Hematopoietic multipotent progenitor cell (in vitro differentiated cells): ENCODE data around the gene LRIG1. TPM values are rescaled to one million over a fixed set of nuclear protein-coding genes. Genes with fewer than 3 reads are reported as not detected.
A peak's percentile ranks its signal among the peaks of the same experiment; 100 is the strongest.

Experiments
- DNase-seq, 3 donors: peaks; one replicate each; pipeline ENCODE4 v3.0.0-alpha.2; 2011 to 2015; ENCODE audit warnings: low read depth in 2 of 3, low spot score in 2 of 3
- total RNA-seq: library from RNA; depleted of rRNA; stranded (reverse); fragments of >200 nt; gene quantifications from one replicate; pipeline ENCODE4 v1.2.3, GENCODE V29; 2012

Gene LRIG1
- total RNA-seq, 1 donor, result 12.9 TPM

DNA sequence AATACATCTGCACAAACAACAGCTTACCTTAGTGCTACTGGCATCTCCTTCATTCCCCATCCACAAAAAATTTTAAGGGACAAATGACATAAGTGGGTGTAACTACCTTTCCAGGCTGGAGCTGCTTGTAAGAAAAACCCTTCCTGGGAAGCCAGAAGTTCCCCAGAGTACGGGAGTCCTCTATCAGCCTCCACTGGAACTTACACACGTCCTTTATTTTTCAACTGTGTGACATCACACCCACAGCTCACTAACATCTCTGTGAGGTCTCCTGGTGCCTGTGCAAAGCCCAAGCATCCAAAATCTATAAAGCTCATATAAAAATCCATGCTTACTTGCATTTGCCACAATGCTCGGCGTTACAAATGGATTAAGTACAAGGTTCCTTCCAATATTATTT, 27.6 kb downstream of the LRIG1 start:
- no peak for DNase-seq

DNA sequence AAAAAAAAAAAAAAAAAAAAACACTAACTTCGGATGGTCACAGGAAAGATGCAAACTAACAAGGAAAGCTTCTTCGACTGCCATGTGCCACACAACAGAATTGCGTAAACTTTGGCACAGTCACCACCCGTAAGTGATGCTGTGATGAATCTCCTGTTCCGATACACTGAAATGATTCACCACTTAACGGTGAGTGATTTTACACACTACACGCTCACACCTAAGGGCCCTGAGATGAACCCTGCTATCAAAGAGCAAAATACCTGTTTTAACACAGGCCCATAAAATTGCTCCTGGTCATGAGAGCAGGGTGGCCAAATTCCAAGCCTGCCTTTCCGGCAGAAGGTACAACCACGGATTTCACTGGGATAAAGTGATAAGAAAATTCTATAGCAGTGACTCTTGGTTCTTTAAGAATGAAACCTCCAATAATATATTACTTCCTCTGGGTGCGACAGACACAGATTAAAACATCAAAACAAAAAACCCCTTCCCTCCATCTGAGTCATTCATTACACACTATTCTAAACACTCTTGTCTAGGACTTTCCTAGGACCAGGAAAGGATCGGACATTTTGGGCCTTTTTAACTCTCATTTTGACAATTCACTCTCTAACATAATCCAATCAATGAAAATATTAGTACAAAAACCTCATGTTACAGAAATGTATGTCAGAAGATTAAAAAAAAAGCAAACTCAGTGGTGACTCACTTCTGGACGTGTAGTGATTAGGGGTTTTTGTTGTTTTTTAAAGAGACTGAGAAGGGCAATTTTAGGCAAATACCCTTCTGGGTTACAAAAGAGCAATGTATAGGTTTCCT, 28.3 kb downstream of the LRIG1 start:
- DNase-seq, result peak in 2 of 3 donors; percentile 57 to 66

DNA sequence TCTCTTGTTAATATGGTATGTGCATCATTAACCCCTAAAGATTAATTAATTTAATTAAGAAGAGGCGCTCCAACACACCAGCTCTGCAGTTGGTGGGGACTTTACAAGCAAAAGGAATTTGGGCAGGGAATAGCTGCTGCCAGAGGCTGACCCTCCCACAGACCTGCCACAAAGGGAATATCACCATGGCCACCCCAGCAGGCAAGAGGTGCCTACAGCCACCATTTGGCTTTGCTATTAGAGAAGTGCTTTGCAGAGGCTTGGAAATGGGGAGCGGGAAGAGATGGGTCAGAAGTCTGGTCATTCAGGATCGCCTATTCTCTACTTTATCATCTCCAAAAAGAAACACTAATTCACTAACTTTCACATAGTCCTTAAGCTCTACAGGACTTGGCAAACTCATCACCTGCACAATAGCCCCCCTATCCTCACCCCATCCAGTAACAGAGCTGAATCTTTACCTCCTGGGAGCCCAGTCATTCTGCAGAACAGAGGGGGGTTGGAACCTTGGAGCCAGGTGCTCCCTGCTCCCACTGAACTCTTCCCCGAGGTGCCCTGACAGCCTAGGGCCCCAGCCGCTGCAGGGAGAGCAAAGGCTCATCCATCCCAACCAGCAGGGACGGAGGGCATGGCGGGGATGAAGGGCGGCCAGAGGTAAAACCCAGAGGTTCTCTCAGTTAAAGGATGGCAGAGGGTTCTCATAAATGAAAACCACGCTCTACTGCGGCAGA, 29.7 kb downstream of the LRIG1 start:
- no peak for DNase-seq

DNA sequence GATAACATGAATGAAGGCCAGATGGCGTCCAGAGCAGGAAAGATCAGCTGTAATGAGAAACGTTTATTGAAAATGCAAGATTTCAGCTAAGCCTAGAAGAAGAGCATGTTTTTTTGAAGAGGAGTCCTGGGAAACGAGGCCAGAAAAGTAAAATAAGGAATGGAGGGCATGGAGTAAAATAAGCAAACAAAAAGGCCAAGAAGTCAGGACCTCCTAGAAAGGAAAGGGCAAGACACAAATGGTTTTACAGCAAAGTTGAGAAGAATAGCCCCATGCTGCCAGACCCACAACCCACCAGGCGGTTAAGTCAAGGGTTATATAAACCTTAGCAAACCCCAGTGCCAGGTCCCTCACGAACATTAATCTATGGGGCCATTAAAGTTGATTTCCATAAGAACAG, 30.5 kb downstream of the LRIG1 start:
- no peak for DNase-seq

DNA sequence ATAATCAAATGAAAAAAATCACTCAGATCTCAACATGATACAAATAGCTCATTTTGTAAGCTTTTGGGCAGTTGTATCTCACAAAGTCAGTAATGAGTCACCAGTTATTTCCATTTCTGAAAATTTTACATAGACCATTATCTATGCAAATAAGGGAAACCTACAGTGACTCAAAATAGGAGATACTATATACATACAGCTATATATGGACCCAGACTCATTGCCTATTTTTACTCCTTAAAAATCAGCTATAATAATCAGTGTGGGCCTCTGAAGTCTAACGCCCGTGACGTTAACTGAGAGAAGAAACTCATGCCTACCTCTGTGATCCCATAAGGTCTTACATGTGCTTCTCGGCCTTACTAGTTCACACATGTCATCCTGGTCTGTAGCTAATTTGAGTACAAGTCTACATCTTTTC, 31.6 kb downstream of the LRIG1 start:
- no peak for DNase-seq

DNA sequence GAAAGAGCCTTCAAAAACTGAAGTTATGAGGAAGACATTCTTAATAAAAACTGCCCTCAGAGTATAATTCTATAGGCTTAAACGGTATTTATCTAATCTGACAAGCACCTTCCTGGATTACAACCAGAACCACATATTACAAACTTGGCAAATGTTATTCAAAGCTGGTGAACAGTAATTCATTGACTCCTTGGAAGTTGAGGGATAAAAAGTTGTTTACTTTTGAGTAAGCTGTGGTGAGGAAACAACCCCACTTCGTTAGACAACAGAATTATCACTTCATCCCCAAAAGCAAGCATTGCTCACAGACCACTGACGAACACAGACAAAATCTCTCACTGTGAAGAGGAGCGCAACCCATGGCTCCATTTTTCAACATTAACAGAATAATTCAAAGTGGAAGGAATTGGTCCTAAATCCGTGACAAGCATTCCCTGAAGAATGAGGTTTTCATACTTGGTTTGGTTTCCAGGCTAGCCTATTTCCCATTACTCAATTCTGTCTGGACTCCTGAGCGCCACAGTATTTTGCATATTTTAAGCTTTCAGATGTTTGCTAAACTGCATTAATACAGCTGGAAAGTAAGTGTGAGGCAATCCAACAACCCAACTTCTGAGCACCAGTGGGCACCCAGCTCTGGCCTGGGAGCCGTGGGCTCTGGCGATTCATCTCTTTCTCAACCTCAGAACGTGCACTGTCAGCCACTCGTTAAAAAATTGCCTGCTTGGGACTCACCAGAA, 32.7 kb downstream of the LRIG1 start:
- no peak for DNase-seq

DNA sequence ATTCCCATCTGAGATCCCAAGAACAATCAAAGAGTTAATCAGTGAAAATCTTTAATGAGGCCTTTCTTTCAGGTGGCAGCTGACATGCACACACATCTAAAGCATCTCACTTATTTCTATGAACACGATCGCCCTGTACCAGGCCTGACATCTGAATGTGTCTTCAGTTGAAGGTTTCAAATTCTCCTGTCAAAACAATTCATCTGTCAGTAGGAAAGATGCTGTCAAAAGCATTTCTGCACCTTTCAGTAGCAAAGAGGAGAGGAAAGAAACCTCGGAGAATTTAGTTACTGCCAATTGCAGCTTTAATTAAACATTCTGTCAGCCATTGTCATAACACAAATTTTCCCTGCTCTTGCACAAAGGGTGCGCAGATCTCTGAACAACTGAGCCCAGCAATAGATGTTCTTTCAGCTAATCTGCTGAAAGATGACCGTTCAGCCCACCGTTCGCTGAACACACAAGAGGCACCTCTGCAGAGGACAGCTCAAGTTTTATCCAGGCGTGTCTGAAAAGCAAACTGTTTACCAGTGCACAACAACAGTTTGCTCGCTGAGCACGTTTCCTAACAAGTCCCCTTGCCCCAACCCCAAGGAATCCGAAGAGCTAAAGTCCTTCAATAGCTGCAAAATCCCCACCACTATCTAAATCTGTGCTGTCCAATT, 34.1 kb downstream of the LRIG1 start:
- DNase-seq, result no peak

DNA sequence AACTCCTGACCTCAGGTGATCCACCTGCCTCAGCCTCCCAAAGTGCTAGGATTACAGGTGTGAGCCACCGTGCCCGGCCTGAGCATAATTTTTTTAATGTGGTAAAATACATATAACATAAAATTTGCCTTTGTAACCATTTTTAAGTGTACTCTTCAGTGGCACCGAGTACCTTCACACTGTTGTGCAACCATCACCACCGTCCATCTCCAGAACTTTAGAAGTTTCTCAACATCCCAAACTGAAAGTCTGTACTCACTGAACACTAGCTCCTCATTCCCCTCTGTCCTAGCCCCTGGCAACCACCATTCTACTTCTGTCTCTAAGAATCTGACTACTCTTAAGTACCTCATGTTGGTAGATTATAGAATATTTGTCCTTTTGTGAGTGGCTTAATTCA, 35.2 kb downstream of the LRIG1 start:
- no peak for DNase-seq

DNA sequence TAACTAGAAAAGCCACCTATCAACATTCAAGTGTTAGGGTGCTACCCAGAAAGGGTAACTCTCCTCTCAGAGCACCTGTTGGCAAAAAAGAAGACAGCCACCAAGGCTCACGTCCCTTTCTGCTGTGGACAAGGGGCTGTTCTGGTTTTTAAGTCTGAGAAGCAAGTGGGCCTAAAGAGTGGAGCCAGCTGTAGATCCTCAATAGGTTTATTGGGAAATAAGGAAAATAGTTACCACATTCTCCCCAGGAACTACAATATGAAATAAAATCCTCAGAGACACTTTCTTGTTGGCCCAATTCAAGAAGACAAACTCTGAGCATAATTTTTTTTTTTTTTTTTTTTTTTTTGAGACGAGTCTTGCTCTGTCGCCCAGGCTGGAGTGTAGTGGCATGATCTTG, 35.8 kb downstream of the LRIG1 start:
- no peak for DNase-seq

DNA sequence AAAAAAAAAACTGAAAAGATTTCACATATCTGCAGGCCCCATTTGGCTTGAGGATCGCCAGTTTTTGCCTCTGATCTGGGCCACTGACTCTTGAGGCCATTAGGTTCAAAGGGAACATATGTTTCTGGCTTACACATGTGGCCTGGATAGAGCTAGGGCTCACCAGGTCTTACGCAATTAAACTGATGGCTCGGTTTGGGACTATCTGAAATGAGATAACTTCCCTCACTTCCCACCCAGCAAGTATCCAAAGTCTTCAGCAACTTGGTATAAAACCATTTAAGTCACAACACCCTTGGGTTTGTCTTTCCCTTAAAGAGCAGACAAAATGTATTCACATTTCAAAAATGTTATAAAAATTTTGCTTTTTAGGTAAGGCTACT, 36.3 kb downstream of the LRIG1 start:
- DNase-seq, result no peak

DNA sequence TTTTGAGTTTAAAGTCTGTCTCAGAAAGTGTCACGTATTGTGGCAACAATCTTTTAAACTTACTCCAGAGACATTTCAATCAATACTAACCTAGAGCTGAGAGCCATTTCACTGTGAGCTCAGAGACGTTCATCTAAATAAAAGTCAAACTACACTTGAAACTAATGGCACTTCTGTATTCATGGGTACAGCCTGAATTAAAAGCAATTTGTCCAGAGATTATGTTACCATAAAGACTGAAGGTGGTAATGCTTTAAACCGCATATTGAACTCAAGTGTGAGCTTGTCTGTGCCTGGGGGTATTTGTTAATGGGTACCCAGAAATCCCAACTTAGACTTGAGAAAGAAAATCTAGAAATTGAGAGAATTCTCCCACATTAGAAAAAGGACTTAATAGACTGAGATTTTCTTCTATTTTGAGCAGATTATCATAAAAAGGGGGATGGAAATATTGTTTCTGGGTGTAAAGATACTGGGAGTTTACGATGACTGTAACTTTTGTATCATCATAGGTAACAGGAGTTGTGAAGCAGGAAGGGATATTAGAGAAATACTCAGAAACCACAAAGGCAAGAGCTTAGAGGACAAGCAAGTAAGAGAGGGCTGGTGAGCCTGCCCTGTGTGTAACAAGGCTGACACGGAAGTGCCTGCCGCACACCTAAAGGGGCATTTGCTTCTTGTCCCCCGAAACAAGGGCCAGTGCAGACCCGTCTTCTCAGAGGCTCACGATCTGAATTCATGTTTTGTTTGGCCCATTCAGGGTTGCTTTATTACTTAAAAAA, 36.9 kb downstream of the LRIG1 start:
- DNase-seq, result no peak

DNA sequence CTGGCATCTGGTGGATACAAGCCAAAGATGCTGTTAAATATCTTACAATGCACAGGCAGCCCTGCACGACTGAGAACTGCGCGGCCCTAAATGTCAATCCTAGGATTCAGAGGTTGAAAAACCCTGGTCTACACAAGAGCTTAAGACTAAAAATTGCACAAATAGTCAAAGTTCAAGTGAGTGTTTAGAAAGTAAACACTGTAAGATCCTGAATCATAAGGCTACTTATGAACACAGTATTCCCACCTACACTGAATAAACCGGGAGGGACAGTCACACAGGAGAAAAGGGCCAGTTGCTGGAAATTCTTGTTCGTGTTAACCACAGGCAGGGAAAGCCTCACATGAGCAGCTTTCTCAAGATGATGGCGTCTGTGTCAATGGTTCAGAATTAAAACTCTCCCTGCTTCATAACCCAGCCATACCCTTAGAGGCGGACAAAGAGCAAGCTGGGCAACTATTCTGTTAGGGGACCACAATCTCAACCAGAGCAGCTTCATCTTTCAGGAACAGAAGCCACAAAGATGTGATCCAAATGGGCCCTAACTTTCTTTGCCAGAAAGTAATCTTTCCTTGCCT, 37.7 kb downstream of the LRIG1 start:
- no peak for DNase-seq

DNA sequence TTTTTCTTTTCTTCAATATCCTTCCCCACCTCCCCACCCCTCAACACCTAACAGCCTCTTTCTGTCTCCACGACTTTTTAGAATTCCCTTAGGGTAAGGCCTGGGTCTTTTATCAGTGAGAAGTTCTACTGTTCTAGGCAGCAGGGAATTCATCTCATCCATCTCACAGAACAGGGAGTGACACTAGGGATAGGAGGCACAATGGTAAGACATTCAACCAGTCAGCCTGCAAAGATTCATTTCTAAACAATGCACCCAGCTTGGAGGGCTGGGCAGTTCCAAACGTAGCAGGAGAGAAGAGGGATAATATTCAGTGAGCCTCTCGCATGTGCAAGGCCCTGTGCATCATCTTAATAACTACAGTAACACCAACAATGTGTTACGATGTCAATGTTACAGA, 43.6 kb downstream of the LRIG1 start:
- no peak for DNase-seq

DNA sequence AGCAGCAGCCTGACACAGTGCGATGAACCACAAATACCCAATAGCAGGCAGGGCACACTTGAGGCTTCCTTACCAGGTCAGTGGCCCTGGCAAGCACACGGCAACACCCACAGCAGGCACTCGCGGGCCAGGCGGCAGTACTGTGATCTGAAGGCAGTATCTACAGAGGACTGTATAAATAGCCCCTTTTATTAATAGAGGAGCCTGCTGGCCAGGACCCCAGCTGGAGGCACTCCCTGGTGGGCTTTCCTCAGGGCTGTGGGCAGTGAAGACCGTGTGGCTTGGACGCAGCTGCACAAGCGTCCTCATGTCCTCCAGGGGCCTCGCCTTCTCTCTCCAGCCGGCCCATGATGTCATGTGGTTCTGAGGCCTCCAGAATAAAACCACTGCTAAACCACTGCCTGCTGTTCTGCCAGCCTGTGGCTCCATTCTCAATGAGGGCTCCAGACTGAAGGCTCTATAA, 44.1 kb downstream of the LRIG1 start:
- DNase-seq, result no peak

DNA sequence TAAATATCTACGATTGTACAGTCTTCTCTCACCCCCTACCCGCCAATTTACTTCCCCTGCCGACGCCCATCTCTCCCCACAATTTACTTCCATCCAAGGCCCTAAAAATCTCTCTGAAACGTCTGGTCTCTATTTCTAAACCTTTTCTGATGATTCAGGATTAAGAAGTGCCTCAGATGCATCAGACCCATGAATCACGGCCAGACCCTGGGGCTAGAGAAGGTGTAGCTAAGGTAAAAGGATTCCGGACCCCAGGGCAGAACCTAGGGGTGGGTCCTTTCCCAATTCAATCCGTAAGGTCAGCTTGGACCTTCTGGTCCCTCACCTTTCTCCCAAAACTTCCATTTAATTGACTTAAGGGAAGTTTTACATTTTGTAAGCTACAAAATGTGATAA, 46.4 kb downstream of the LRIG1 start:
- no peak for DNase-seq

DNA sequence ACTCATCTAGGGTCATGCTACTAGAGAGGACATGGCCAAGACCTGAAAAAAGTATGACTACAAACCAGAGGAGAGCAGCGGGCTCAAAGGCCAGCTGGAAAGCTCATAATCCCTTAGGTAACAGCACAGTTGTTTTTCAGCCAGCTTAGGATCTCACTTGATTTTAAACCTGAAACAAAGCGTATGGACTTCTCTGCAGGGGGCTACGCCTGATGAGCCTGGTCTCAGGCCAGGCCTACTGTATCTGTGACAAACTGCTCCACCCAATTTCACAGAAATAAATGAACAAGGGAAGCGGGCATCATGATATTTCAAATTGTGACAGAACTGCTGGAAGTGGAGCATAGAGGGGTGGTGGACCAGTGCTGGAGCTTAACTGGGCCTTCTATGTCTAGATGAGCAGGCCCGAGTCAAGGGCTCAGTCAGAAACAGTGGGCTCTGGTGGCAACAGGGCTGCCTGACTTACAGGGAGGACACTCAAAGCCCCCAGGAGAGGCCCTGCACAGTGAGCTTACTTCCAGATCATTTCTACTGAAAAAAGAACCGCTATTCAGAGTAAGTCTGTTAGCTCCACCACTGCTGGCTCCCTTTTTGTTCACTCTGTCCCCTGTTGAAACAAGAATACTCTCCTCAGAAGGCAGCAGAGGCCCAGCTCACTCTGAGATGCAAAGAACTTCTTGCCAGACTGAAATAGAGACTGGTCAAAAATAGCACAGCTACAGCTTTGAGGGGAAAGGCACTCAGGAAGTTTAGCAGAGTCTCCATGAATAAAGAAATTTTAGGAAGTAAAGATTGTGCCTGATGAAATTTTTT, 47.0 kb downstream of the LRIG1 start:
- no peak for DNase-seq

DNA sequence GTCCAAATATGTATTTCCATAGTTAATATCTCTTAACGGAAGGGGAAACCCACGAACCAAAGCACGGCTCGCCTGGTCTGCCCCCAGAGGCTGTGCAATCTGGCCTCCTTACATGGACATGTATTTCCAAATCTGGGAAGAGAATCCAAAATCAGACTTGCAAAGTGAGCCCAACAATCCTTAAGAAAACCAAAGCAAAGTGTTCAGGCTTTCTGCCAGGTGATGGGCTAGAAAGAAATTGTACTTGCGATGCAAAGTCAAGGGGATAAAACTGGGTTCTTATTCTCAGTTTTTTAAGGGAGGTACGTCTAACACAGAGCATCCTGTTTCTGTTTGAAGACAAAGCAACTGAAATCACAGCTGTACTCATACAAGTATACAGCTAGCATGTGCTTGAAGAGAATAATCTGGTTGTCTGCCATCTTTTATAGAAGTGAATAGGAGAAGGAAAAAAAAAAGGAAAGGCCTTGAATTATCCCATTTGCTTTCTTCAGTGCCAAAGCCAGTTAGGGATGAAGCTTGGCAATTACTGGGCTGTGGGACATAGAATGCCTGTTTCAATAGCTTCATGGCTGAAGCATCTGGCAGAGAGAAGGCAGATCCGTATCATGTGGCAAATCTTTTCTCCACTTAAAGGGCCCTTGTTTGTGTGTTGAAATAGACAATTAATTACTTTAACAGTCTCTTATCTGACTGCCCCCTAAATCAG, 48.4 kb downstream of the LRIG1 start:
- no peak for DNase-seq

DNA sequence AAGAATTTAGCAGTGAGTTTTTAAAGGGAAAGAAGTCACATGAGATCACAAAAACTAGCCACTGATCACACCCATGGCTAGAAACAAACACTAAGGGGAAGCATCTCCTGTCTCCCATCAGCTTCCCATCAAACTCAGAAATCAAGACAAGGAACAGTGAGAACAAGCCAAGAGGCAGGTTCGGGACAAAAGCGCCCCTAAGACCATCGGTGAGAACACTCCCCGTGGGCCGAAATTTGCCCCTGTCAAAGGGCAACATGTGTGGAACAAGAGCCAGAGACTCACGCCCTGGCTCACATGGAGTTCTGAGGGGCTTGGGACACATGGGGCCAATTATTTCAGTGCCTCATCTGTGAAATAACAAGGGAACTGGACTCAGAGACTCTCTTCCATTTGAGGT, 49.1 kb downstream of the LRIG1 start:
- DNase-seq, result no peak
